Endothelial cell of umbilical vein (primary cell): ENCODE measurements around the gene SPTBN4.

Experiments used
- CTCF ChIP-seq, 2 donors: IDR thresholded peaks; 1 replicate in 1 of 2; 2 replicates in 1 of 2; pipeline ENCODE4 v1.5.1; 2011; ENCODE audit warnings: low read length in 2 of 2, mild to moderate bottlenecking in 2 of 2, moderate library complexity in 2 of 2, control low read depth in 1 of 2, inconsistent platforms in 1 of 2, low read depth in 1 of 2; ENCODE audit not compliant: insufficient read depth in 1 of 2; ENCODE audit errors: extremely low read depth in 1 of 2
- POLR2A ChIP-seq: IDR thresholded peaks from 2 replicates; pipeline ENCODE4 v1.6.1; 2012; ENCODE audit warnings: low read depth, mild to moderate bottlenecking, control low read depth, low read length

GRCh38 chr19:40528078-40528477, 61.3 kb downstream of the SPTBN4 start:
- TF ChIP-seq POLR2A (no peak), CTCF (IDR thresholded peaks at IDR 0.05; ENCODE audit: extremely low read depth in 1 of 2, insufficient read depth in 1 of 2, low read depth in 1 of 2, low read length in 2 of 2) (no peak)
